Upper lobe of left lung (tissue), 6 donors: ENCODE data around the gene HCFC1. TPM values are rescaled to one million over a fixed set of nuclear protein-coding genes. Genes with fewer than 3 reads are reported as not detected.
A peak's percentile ranks its signal among the peaks of the same experiment; 100 is the strongest.
"Not testable (repeated sequence)": the region's sequence is repeated elsewhere in the genome, so short reads cannot be mapped to it uniquely, and the experiment has no call there.

ENCODE experiments used
- ATAC-seq, 2 donors: fragments of 200-7000 bp; cut with Tn5 transposase; one replicate each; pipeline ENCODE4 v1.9.1; 2022; ENCODE audit warnings: mild to moderate bottlenecking in 2 of 2, moderate library complexity in 2 of 2; ENCODE audit not compliant: low FRiP score in 2 of 2
- DNase-seq, 2 donors: peaks; one replicate each; pipeline ENCODE4 v3.0.0-alpha.2; 2019 to 2020
- H3K27ac ChIP-seq, 4 donors: fragments of 200-600 bp; sonication (generic); one replicate each; pipeline ENCODE4 v1.5.1; 2016 to 2019
- H3K27me3 ChIP-seq, 4 donors: fragments of 200-600 bp; sonication (generic); one replicate each; pipeline ENCODE4 v1.5.1; 2017 to 2019
- H3K36me3 ChIP-seq, 4 donors: fragments of 200-600 bp; sonication (generic); one replicate each; pipeline ENCODE4 v1.5.1; 2016 to 2019
- H3K4me1 ChIP-seq, 4 donors: fragments of 200-600 bp; sonication (generic); one replicate each; pipeline ENCODE4 v1.5.1; 2018 to 2019
- H3K4me3 ChIP-seq, 4 donors: fragments of 200-600 bp; sonication (generic); one replicate each; pipeline ENCODE4 v1.5.1; 2017 to 2019; ENCODE audit warnings: mild to moderate bottlenecking in 2 of 4, moderate library complexity in 1 of 4
- H3K9me3 ChIP-seq, 4 donors: fragments of 200-600 bp; sonication (generic); one replicate each; pipeline ENCODE4 v1.5.1; 2018 to 2019
- CTCF ChIP-seq, 6 experiments: fragments of 450-650 bp in 4 of 6; fragments of 200-600 bp in 2 of 6; sonication (generic) in 2 of 6; IDR thresholded peaks; one replicate each; pipeline ENCODE4 v1.5.1; 2016 to 2019; ENCODE audit warnings: antibody characterized with exemption in 6 of 6
- EP300 ChIP-seq, 4 donors: sonication (generic); formaldehyde crosslinking; IDR thresholded peaks; one replicate each; pipeline ENCODE4 v1.5.1; 2017; ENCODE audit warnings: antibody characterized with exemption in 4 of 4, control low read depth in 2 of 4
- POLR2A ChIP-seq, 4 donors: fragments of 450-650 bp; IDR thresholded peaks; one replicate each; pipeline ENCODE4 v1.5.1; 2016 to 2017; ENCODE audit warnings: antibody characterized with exemption in 4 of 4, mild to moderate bottlenecking in 2 of 4
- POLR2AphosphoS5 ChIP-seq, 2 donors: sonication (generic); formaldehyde crosslinking; IDR thresholded peaks; one replicate each; pipeline ENCODE4 v1.5.1; 2017; ENCODE audit warnings: antibody characterized with exemption in 2 of 2
- WGBS, 2 donors: methylation state at CpG; one replicate each; pipeline ENCODE4 v1.1.5; 2017 to 2018; 5-methylcytosine and 5-hydroxymethylcytosine counted together
- total RNA-seq, 6 donors: library from RNA; depleted of rRNA in 4 of 6; stranded (reverse); fragments of >200 nt in 4 of 6; gene quantifications; one replicate each; pipeline versions ENCODE4 v1.1.0 to v1.2.1, GENCODE V29; 2016 to 2021
- donor health status: DM: no; HTN: no; CAD: no; lungs with moderate emphysema.
- donor health status: DM: no; HTN: yes; CAD: no; lungs with severe emphysema.

The HCFC1 gene
- total RNA-seq, 6 donors from 2014 or later = 40.8 to 78.9 (median 52.2) TPM

- Histone ChIP-seq H3K36me3 (no peaks in the 10 kb centered on the region), H3K27me3 (peaks cover 0 to 7% (median 0%) of the 10 kb centered on the region in 4 donors), H3K27ac (peak overlapping the region in 1 of 4 donors; percentile 21), H3K4me3 (no peak overlapping the region), H3K4me1 (peaks cover 3 to 17% (median 5%) of the 10 kb centered on the region in 4 donors), H3K9me3 (no peaks in the 10 kb centered on the region)
- WGBS, 2 donors = 82 to 91% methylated on average over 7 to 12 of the region's 12 CpGs
- DNase-seq (peak in 1 of 2 donors; percentile 21), ATAC-seq (no peak)
- TF ChIP-seq CTCF (IDR thresholded peaks at IDR 0.05) (no peak), POLR2A (IDR thresholded peaks at IDR 0.05) (no peak), EP300 (IDR thresholded peaks at IDR 0.05) (no peak), POLR2AphosphoS5 (IDR thresholded peaks at IDR 0.05) (no peak)
Measured at GRCh38 chrX:153983321-153983801, 11.7 kb upstream of the HCFC1 start.

GRCh38 chrX:153981771-153982533 lies 10.3 kb upstream of the HCFC1 start:
- ATAC-seq (peak in 1 of 2 donors; percentile 70), DNase-seq (peak; percentile 58 to 70)
- peak overlapping the region in 3 of 4 donors; percentile 24 to 76 (median 61) for H3K27ac ChIP-seq
- H3K4me1 ChIP-seq = peaks cover 3 to 17% (median 5%) of the 10 kb centered on the region in 4 donors
- peaks cover 0 to 7% (median 0%) of the 10 kb centered on the region in 4 donors for H3K27me3 ChIP-seq
- H3K4me3 ChIP-seq = no peak overlapping the region
- no peaks in the 10 kb centered on the region for H3K9me3 ChIP-seq
- H3K36me3 ChIP-seq = no peaks in the 10 kb centered on the region
- TF ChIP-seq POLR2AphosphoS5 (IDR thresholded peaks at IDR 0.05) (peak in 1 of 2 donors; percentile 15), EP300 (IDR thresholded peaks at IDR 0.05) (no peak), CTCF (IDR thresholded peaks at IDR 0.05) (no peak), POLR2A (IDR thresholded peaks at IDR 0.05) (peak in 1 of 4 donors; percentile 42)
- 55 to 77% methylated on average over 10 to 46 of the region's 52 CpGs for WGBS, 2 donors

- Histone ChIP-seq H3K9me3 (no peaks in the 10 kb centered on the region), H3K27ac (peak overlapping the region in 2 of 4 donors; percentile 61 to 76), H3K36me3 (no peaks in the 10 kb centered on the region), H3K4me3 (no peak overlapping the region), H3K4me1 (peaks cover 3 to 17% (median 5%) of the 10 kb centered on the region in 4 donors), H3K27me3 (peaks cover 0 to 7% (median 0%) of the 10 kb centered on the region in 4 donors)
- ATAC-seq (no peak), DNase-seq (no peak)
- WGBS, 2 donors = 70 to 82% methylated on average over 3 to 7 of the region's 7 CpGs
- TF ChIP-seq POLR2AphosphoS5 (IDR thresholded peaks at IDR 0.05) (no peak), POLR2A (IDR thresholded peaks at IDR 0.05) (no peak), CTCF (IDR thresholded peaks at IDR 0.05) (no peak), EP300 (IDR thresholded peaks at IDR 0.05) (no peak)
Measured at GRCh38 chrX:153981231-153981630, 9.6 kb upstream of the HCFC1 start.

- not testable (repeated sequence) for H3K36me3 ChIP-seq, DNase-seq, H3K9me3 ChIP-seq, H3K4me3 ChIP-seq, ATAC-seq, H3K27me3 ChIP-seq
- 77% methylated on average over 7 of the region's 10 CpGs; no CpG with 5 or more reads in 1 of the 2 donors for WGBS, 2 donors
- peak overlapping the region in 2 of 4 donors; percentile 40 to 76 for H3K27ac ChIP-seq
- H3K4me1 ChIP-seq = peaks cover 3 to 17% (median 5%) of the 10 kb centered on the region in 4 donors
Measured at GRCh38 chrX:153980394-153980793, 8.8 kb upstream of the HCFC1 start.

GRCh38 chrX:153974726-153975286 lies 3.2 kb upstream of the HCFC1 start:
- DNase-seq = no peak
- Histone ChIP-seq H3K9me3 (peaks cover 0 to 10% (median 0%) of the 10 kb centered on the region in 4 donors), H3K4me3 (no peak overlapping the region), H3K27me3 (no peaks in the 10 kb centered on the region), H3K4me1 (peaks cover 4 to 25% (median 13%) of the 10 kb centered on the region in 4 donors), H3K27ac (peak overlapping the region; percentile 95 to 100 (median 100)), H3K36me3 (no peaks in the 10 kb centered on the region)
- TF ChIP-seq POLR2AphosphoS5 (IDR thresholded peaks at IDR 0.05) (no peak), CTCF (IDR thresholded peaks at IDR 0.05) (no peak), EP300 (IDR thresholded peaks at IDR 0.05) (no peak), POLR2A (IDR thresholded peaks at IDR 0.05) (no peak)
- 61 to 74% methylated on average over 2 to 3 of the region's 3 CpGs for WGBS, 2 donors
- ATAC-seq = no peak
